ENCODE results near the gene PAQR5. TPM values are rescaled to one million over a fixed set of nuclear protein-coding genes. Genes with fewer than 3 reads are reported as not detected.
A peak's percentile ranks its signal among the peaks of the same experiment; 100 is the strongest.

Gene PAQR5
- total RNA-seq, 1 donor from 2014 or later, result 1.2 TPM

- Mint-ChIP-seq H3K4me3 (ENCODE audit: unreplicated experiment) (no peak overlapping the region), H3K4me1 (ENCODE audit: low read depth, unreplicated experiment) (no peaks in the 10 kb centered on the region), H3K27me3 (ENCODE audit: low read depth, unreplicated experiment) (no peaks in the 10 kb centered on the region), H3K27ac (ENCODE audit: unreplicated experiment) (no peak overlapping the region), H3K36me3 (ENCODE audit: low read depth, unreplicated experiment) (peaks cover 2% of the 10 kb centered on the region), H3K9me3 (ENCODE audit: unreplicated experiment) (no peaks in the 10 kb centered on the region)
- peak; percentile 14 for DNase-seq (ENCODE audit: low read depth)
- Histone ChIP-seq H4K20me1 (ENCODE audit: insufficient read depth, low read length) (no peaks in the 10 kb centered on the region), H3K27me3 (ENCODE audit: insufficient read depth, low read length) (no peaks in the 10 kb centered on the region), H3K4me3 (ENCODE audit: insufficient read depth, low read depth, low read length) (no peak overlapping the region), H3K9me3 (ENCODE audit: insufficient read depth, low read depth, low read length) (no peaks in the 10 kb centered on the region), H3K27ac (ENCODE audit: low read depth, low read length) (no peak overlapping the region), H3K79me2 (ENCODE audit: insufficient read depth, low read length) (no peaks in the 10 kb centered on the region), H3K4me1 (ENCODE audit: insufficient read depth, low read length) (no peaks in the 10 kb centered on the region), H3K4me2 (ENCODE audit: low read length) (no peak overlapping the region), H3K36me3 (ENCODE audit: insufficient read depth, low read length) (no peaks in the 10 kb centered on the region), H3K9ac (ENCODE audit: low read length) (no peak overlapping the region), H2AFZ (ENCODE audit: low read depth, low read length) (no peak overlapping the region)
- FAIRE-seq, result peak; percentile 50
- TF ChIP-seq CTCF (IDR thresholded peaks at IDR 0.05; ENCODE audit: insufficient read depth, low read depth, low read length), result peak; percentile 40
- no peak for TF ChIP-seq EZH2 (IDR thresholded peaks at IDR 0.05; ENCODE audit: insufficient read depth, low read length)
Observed at GRCh38 chr15:69265347-69265955, 33.3 kb upstream of the PAQR5 start.

GRCh38 chr15:69271217-69271616, 27.5 kb upstream of the PAQR5 start:
- no peak overlapping the region for H3K9ac ChIP-seq (ENCODE audit: low read length)
- Mint-ChIP-seq H3K4me1 (ENCODE audit: low read depth, unreplicated experiment) (peaks cover 7% of the 10 kb centered on the region), H3K27me3 (ENCODE audit: low read depth, unreplicated experiment) (no peaks in the 10 kb centered on the region), H3K36me3 (ENCODE audit: low read depth, unreplicated experiment) (peaks cover 2% of the 10 kb centered on the region), H3K27ac (ENCODE audit: unreplicated experiment) (no peak overlapping the region), H3K9me3 (ENCODE audit: unreplicated experiment) (no peaks in the 10 kb centered on the region), H3K4me3 (ENCODE audit: unreplicated experiment) (no peak overlapping the region)
- H2AFZ ChIP-seq (ENCODE audit: low read depth, low read length), result no peak overlapping the region
- H3K9me3 ChIP-seq (ENCODE audit: insufficient read depth, low read depth, low read length), result no peaks in the 10 kb centered on the region
- H3K27me3 ChIP-seq (ENCODE audit: insufficient read depth, low read length), result no peaks in the 10 kb centered on the region
- H3K4me1 ChIP-seq (ENCODE audit: insufficient read depth, low read length), result no peaks in the 10 kb centered on the region
- no peak overlapping the region for H3K4me2 ChIP-seq (ENCODE audit: low read length)
- no peak for FAIRE-seq
- no peaks in the 10 kb centered on the region for H3K79me2 ChIP-seq (ENCODE audit: insufficient read depth, low read length)
- H3K27ac ChIP-seq (ENCODE audit: low read depth, low read length), result no peak overlapping the region
- H3K36me3 ChIP-seq (ENCODE audit: insufficient read depth, low read length), result no peaks in the 10 kb centered on the region
- no peak for DNase-seq (ENCODE audit: low read depth)
- no peak overlapping the region for H3K4me3 ChIP-seq (ENCODE audit: insufficient read depth, low read depth, low read length)
- no peaks in the 10 kb centered on the region for H4K20me1 ChIP-seq (ENCODE audit: insufficient read depth, low read length)
- TF ChIP-seq EZH2 (IDR thresholded peaks at IDR 0.05; ENCODE audit: insufficient read depth, low read length) (no peak), CTCF (IDR thresholded peaks at IDR 0.05; ENCODE audit: insufficient read depth, low read depth, low read length) (no peak)

GRCh38 chr15:69272139-69272538, 26.6 kb upstream of the PAQR5 start:
- H3K36me3 ChIP-seq (ENCODE audit: insufficient read depth, low read length), result no peaks in the 10 kb centered on the region
- H3K27me3 Mint-ChIP-seq (ENCODE audit: low read depth, unreplicated experiment), result peaks cover 2% of the 10 kb centered on the region
- peaks cover 7% of the 10 kb centered on the region for H3K4me1 Mint-ChIP-seq (ENCODE audit: low read depth, unreplicated experiment)
- no peak overlapping the region for H3K27ac ChIP-seq (ENCODE audit: low read depth, low read length)
- no peak overlapping the region for H3K4me2 ChIP-seq (ENCODE audit: low read length)
- H2AFZ ChIP-seq (ENCODE audit: low read depth, low read length), result no peak overlapping the region
- H3K4me3 ChIP-seq (ENCODE audit: insufficient read depth, low read depth, low read length), result no peak overlapping the region
- H3K9me3 ChIP-seq (ENCODE audit: insufficient read depth, low read depth, low read length), result no peaks in the 10 kb centered on the region
- H3K9me3 Mint-ChIP-seq (ENCODE audit: unreplicated experiment), result no peaks in the 10 kb centered on the region
- FAIRE-seq (no peak), DNase-seq (ENCODE audit: low read depth) (no peak)
- H3K4me3 Mint-ChIP-seq (ENCODE audit: unreplicated experiment), result no peak overlapping the region
- H3K9ac ChIP-seq (ENCODE audit: low read length), result no peak overlapping the region
- H3K79me2 ChIP-seq (ENCODE audit: insufficient read depth, low read length), result no peaks in the 10 kb centered on the region
- no peaks in the 10 kb centered on the region for H3K27me3 ChIP-seq (ENCODE audit: insufficient read depth, low read length)
- H4K20me1 ChIP-seq (ENCODE audit: insufficient read depth, low read length), result no peaks in the 10 kb centered on the region
- no peaks in the 10 kb centered on the region for H3K4me1 ChIP-seq (ENCODE audit: insufficient read depth, low read length)
- TF ChIP-seq CTCF (IDR thresholded peaks at IDR 0.05; ENCODE audit: insufficient read depth, low read depth, low read length) (no peak), EZH2 (IDR thresholded peaks at IDR 0.05; ENCODE audit: insufficient read depth, low read length) (no peak)
- H3K36me3 Mint-ChIP-seq (ENCODE audit: low read depth, unreplicated experiment), result peaks cover 2% of the 10 kb centered on the region
- H3K27ac Mint-ChIP-seq (ENCODE audit: unreplicated experiment), result peak overlapping the region; percentile 10

Data from astrocyte (in vitro differentiated cells and primary cell).